ENCODE measurements around the gene ELAVL2.

Gene ELAVL2

DNA sequence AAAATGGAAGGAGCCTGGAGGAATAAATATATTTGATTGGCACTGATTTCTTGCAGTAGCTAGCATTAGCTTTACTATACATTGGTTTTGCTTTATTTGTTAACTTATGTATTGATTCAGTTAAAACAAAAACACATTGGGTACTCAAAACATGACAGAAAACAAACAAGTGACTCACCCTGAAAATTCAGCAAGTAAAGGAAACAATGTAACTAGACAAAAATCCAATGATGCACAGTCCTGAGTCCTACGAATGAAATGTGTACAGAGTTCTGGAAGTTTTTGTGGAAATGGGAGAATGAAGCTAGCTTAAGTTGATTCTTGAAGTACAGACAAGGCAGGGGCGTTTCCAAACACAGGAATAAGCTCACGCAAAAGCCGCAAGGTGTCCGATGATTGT is 175.0 kb downstream of the ELAVL2 start:
- Histone ChIP-seq H4K91ac (ENCODE audit: low read length) (no peak overlapping the region), H3K79me1 (replicated peaks; ENCODE audit: low read length, poor library complexity, severe bottlenecking) (no peaks in the 10 kb centered on the region), H3K4me1 (ENCODE audit: control insufficient read depth, insufficient read depth, low read depth, low read length) (no peaks in the 10 kb centered on the region), H3K18ac (ENCODE audit: low read depth in 1 of 2, low read length in 2 of 2) (no peak overlapping the region), H3K27ac (ENCODE audit: low read length, poor library complexity, severe bottlenecking) (no peak overlapping the region), H3K9me3 (ENCODE audit: control insufficient read depth, low read length) (peaks cover 3% of the 10 kb centered on the region), H3K4me2 (ENCODE audit: low read length, poor library complexity, severe bottlenecking) (no peak overlapping the region), H2BK120ac (ENCODE audit: low read depth, low read length) (no peak overlapping the region), H2AK5ac (ENCODE audit: low read length, severe bottlenecking) (no peak overlapping the region), H3K14ac (ENCODE audit: low read length in 2 of 2) (no peak overlapping the region), H3K9ac (ENCODE audit: low read length) (no peak overlapping the region), H2BK12ac (ENCODE audit: low read length in 2 of 2) (no peak overlapping the region), H4K8ac (ENCODE audit: low read length) (no peak overlapping the region), H3K23ac (ENCODE audit: low read length in 2 of 2) (no peak overlapping the region), H3K36me3 (ENCODE audit: control insufficient read depth in 1 of 2, insufficient read depth in 2 of 2, low read depth in 1 of 2, low read length in 2 of 2) (no peaks in the 10 kb centered on the region), H3K27me3 (ENCODE audit: control insufficient read depth in 1 of 2, insufficient read depth in 1 of 2, low read length in 2 of 2) (no peaks in the 10 kb centered on the region), H2AFZ (ENCODE audit: low read depth, low read length) (no peak overlapping the region), H3K4me3 (ENCODE audit: insufficient read depth in 1 of 2, low read depth in 1 of 2, low read length in 2 of 2) (no peak overlapping the region), H2BK15ac (ENCODE audit: low read depth, poor library complexity, severe bottlenecking) (no peak overlapping the region), H2BK5ac (ENCODE audit: low read depth, low read length, poor library complexity, severe bottlenecking) (no peak overlapping the region), H3K4ac (ENCODE audit: low read depth in 1 of 2, low read length in 2 of 2) (no peak overlapping the region)
- DNase-seq, result no peak
- 92% methylated on average over 5 of the region's 5 CpGs for WGBS

DNA sequence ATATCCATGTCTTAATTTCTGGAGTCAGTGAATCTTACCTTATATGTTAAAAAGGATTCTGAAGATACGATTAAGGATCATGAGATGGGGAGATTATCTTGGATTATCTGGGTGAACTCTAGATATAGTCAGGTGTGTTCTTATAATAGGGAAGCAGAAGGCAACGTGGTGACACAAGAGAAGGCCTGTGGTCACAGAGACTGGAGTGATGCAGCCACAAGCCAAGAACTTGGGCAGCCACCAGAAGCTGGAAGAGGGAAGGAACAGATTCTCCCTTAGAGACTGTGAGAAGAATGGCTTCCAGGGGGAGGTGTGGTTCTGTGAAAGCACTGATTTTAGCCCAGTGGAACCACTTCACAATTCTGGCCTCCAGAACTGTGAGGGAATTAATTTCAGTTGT is 177.4 kb downstream of the ELAVL2 start:
- no peak overlapping the region for H2BK120ac ChIP-seq (ENCODE audit: low read depth, low read length)
- no peak overlapping the region for H2AFZ ChIP-seq (ENCODE audit: low read depth, low read length)
- H3K4me2 ChIP-seq (ENCODE audit: low read length, poor library complexity, severe bottlenecking), result no peak overlapping the region
- H3K9me3 ChIP-seq (ENCODE audit: control insufficient read depth, low read length), result peaks cover 6% of the 10 kb centered on the region
- H3K36me3 ChIP-seq (ENCODE audit: control insufficient read depth in 1 of 2, insufficient read depth in 2 of 2, low read depth in 1 of 2, low read length in 2 of 2), result no peaks in the 10 kb centered on the region
- H3K9ac ChIP-seq (ENCODE audit: low read length), result no peak overlapping the region
- no peak overlapping the region for H3K4me3 ChIP-seq (ENCODE audit: insufficient read depth in 1 of 2, low read depth in 1 of 2, low read length in 2 of 2)
- H2BK12ac ChIP-seq (ENCODE audit: low read length in 2 of 2), result no peak overlapping the region
- no peak overlapping the region for H3K14ac ChIP-seq (ENCODE audit: low read length in 2 of 2)
- no peak overlapping the region for H4K8ac ChIP-seq (ENCODE audit: low read length)
- H3K23ac ChIP-seq (ENCODE audit: low read length in 2 of 2), result no peak overlapping the region
- no peaks in the 10 kb centered on the region for H3K27me3 ChIP-seq (ENCODE audit: control insufficient read depth in 1 of 2, insufficient read depth in 1 of 2, low read length in 2 of 2)
- H3K4me1 ChIP-seq (ENCODE audit: control insufficient read depth, insufficient read depth, low read depth, low read length), result no peaks in the 10 kb centered on the region
- no peak overlapping the region for H3K4ac ChIP-seq (ENCODE audit: low read depth in 1 of 2, low read length in 2 of 2)
- DNase-seq, result no peak
- no peak overlapping the region for H4K91ac ChIP-seq (ENCODE audit: low read length)
- no peak overlapping the region for H2AK5ac ChIP-seq (ENCODE audit: low read length, severe bottlenecking)
- no peaks in the 10 kb centered on the region for H3K79me1 ChIP-seq (replicated peaks; ENCODE audit: low read length, poor library complexity, severe bottlenecking)
- H3K27ac ChIP-seq (ENCODE audit: low read length, poor library complexity, severe bottlenecking), result no peak overlapping the region
- no peak overlapping the region for H2BK5ac ChIP-seq (ENCODE audit: low read depth, low read length, poor library complexity, severe bottlenecking)
- 63% methylated on average over 2 of the region's 2 CpGs for WGBS
- H2BK15ac ChIP-seq (ENCODE audit: low read depth, poor library complexity, severe bottlenecking), result no peak overlapping the region
- no peak overlapping the region for H3K18ac ChIP-seq (ENCODE audit: low read depth in 1 of 2, low read length in 2 of 2)

DNA sequence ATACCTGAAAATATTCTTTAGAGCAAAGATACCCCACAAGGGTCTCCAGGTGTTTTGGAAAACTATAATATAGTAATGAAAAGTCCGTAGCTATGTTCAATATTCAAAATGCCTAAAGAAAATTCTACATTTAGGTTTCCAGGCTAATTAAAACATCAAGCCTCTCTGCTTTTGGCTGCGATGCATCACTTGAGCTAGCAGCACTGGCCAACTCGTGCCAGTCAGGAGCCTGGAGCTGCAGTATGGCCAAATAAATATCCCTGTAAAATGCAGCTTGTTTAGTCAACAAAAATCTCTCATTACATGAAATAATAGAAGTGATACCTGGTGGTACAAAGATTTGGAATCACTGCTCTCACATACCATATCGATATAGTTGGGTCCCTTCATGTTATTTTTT is 181.1 kb downstream of the ELAVL2 start:
- Histone ChIP-seq H3K4me1 (ENCODE audit: control insufficient read depth, insufficient read depth, low read depth, low read length) (no peaks in the 10 kb centered on the region), H4K8ac (ENCODE audit: low read length) (no peak overlapping the region)
- DNase-seq, result no peak

DNA sequence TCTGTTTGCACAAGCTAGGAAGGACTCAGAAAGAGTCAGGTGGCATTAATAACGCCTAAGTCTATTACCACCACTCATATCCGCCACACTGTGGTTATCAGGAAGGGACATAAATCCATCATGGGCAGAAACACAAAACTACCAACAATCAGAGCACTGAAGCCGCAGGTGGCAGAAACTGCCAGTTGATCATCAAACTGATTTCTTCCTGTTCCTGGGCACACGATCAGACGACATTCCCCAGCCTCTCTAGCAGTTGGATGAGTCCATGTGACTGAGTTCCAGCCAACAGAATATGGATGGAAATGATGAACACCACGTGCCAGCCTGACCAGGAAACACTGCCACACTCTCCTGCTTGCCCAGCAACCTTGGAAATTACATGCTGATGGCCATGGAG is 181.7 kb downstream of the ELAVL2 start:
- WGBS, result 82% methylated on average over 6 of the region's 6 CpGs
- Histone ChIP-seq H3K79me1 (replicated peaks; ENCODE audit: low read length, poor library complexity, severe bottlenecking) (no peaks in the 10 kb centered on the region), H3K27me3 (ENCODE audit: control insufficient read depth in 1 of 2, insufficient read depth in 1 of 2, low read length in 2 of 2) (no peaks in the 10 kb centered on the region), H2BK120ac (ENCODE audit: low read depth, low read length) (no peak overlapping the region), H3K9ac (ENCODE audit: low read length) (no peak overlapping the region), H3K23ac (ENCODE audit: low read length in 2 of 2) (no peak overlapping the region), H2AFZ (ENCODE audit: low read depth, low read length) (no peak overlapping the region), H3K36me3 (ENCODE audit: control insufficient read depth in 1 of 2, insufficient read depth in 2 of 2, low read depth in 1 of 2, low read length in 2 of 2) (no peaks in the 10 kb centered on the region), H3K9me3 (ENCODE audit: control insufficient read depth, low read length) (peaks cover 3% of the 10 kb centered on the region), H3K4me1 (ENCODE audit: control insufficient read depth, insufficient read depth, low read depth, low read length) (no peaks in the 10 kb centered on the region), H3K4ac (ENCODE audit: low read depth in 1 of 2, low read length in 2 of 2) (no peak overlapping the region), H2AK5ac (ENCODE audit: low read length, severe bottlenecking) (no peak overlapping the region), H2BK5ac (ENCODE audit: low read depth, low read length, poor library complexity, severe bottlenecking) (no peak overlapping the region), H3K4me2 (ENCODE audit: low read length, poor library complexity, severe bottlenecking) (no peak overlapping the region), H2BK12ac (ENCODE audit: low read length in 2 of 2) (no peak overlapping the region), H3K27ac (ENCODE audit: low read length, poor library complexity, severe bottlenecking) (no peak overlapping the region), H3K18ac (ENCODE audit: low read depth in 1 of 2, low read length in 2 of 2) (no peak overlapping the region), H3K4me3 (ENCODE audit: insufficient read depth in 1 of 2, low read depth in 1 of 2, low read length in 2 of 2) (no peak overlapping the region), H2BK15ac (ENCODE audit: low read depth, poor library complexity, severe bottlenecking) (no peak overlapping the region), H3K14ac (ENCODE audit: low read length in 2 of 2) (no peak overlapping the region), H4K8ac (ENCODE audit: low read length) (no peak overlapping the region), H4K91ac (ENCODE audit: low read length) (no peak overlapping the region)
- DNase-seq, result no peak

More for the DNA sequence above, 181.1 kb downstream of the ELAVL2 start:
- no peak overlapping the region for H2AFZ ChIP-seq (ENCODE audit: low read depth, low read length)
- no peak overlapping the region for H4K91ac ChIP-seq (ENCODE audit: low read length)
- 93% methylated on average over 3 of the region's 4 CpGs for WGBS
- no peak overlapping the region for H3K4me2 ChIP-seq (ENCODE audit: low read length, poor library complexity, severe bottlenecking)
- no peak overlapping the region for H3K4me3 ChIP-seq (ENCODE audit: insufficient read depth in 1 of 2, low read depth in 1 of 2, low read length in 2 of 2)
- H3K14ac ChIP-seq (ENCODE audit: low read length in 2 of 2), result no peak overlapping the region
- no peak overlapping the region for H3K9ac ChIP-seq (ENCODE audit: low read length)
- H3K79me1 ChIP-seq (replicated peaks; ENCODE audit: low read length, poor library complexity, severe bottlenecking), result no peaks in the 10 kb centered on the region
- no peak overlapping the region for H3K4ac ChIP-seq (ENCODE audit: low read depth in 1 of 2, low read length in 2 of 2)
- H3K9me3 ChIP-seq (ENCODE audit: control insufficient read depth, low read length), result peaks cover 3% of the 10 kb centered on the region
- no peaks in the 10 kb centered on the region for H3K27me3 ChIP-seq (ENCODE audit: control insufficient read depth in 1 of 2, insufficient read depth in 1 of 2, low read length in 2 of 2)
- no peak overlapping the region for H2BK15ac ChIP-seq (ENCODE audit: low read depth, poor library complexity, severe bottlenecking)
- no peak overlapping the region for H2AK5ac ChIP-seq (ENCODE audit: low read length, severe bottlenecking)
- no peak overlapping the region for H3K18ac ChIP-seq (ENCODE audit: low read depth in 1 of 2, low read length in 2 of 2)
- H3K36me3 ChIP-seq (ENCODE audit: control insufficient read depth in 1 of 2, insufficient read depth in 2 of 2, low read depth in 1 of 2, low read length in 2 of 2), result no peaks in the 10 kb centered on the region
- H2BK120ac ChIP-seq (ENCODE audit: low read depth, low read length), result no peak overlapping the region
- H2BK12ac ChIP-seq (ENCODE audit: low read length in 2 of 2), result no peak overlapping the region
- H3K23ac ChIP-seq (ENCODE audit: low read length in 2 of 2), result no peak overlapping the region
- H3K27ac ChIP-seq (ENCODE audit: low read length, poor library complexity, severe bottlenecking), result no peak overlapping the region
- no peak overlapping the region for H2BK5ac ChIP-seq (ENCODE audit: low read depth, low read length, poor library complexity, severe bottlenecking)
